CD14-positive monocyte (primary cell): Measurements from ENCODE around the gene ARGFX. TPM values are rescaled to one million over a fixed set of nuclear protein-coding genes. Genes with fewer than 3 reads are reported as not detected.
"Not testable (repeated sequence)": the region's sequence is repeated elsewhere in the genome, so short reads cannot be mapped to it uniquely, and the experiment has no call there.

Experiments
- DNase-seq, 3 donors: peaks; one replicate each; pipeline ENCODE4 v3.0.0-alpha.2; 2011 to 2022
- H2AFZ ChIP-seq: 2 replicates; pipeline ENCODE4 v1.6.0; 2012; ENCODE audit warnings: mild to moderate bottlenecking, low read depth, low read length, inconsistent platforms; ENCODE audit not compliant: insufficient read depth, poor library complexity, severe bottlenecking
- H3K27ac ChIP-seq, 2 donors: 1 replicate in 1 of 2; 2 replicates in 1 of 2; pipeline ENCODE4 v1.5.1; 2012 to 2013; ENCODE audit warnings: low read length in 2 of 2, control low read depth in 1 of 2, inconsistent platforms in 1 of 2, low read depth in 1 of 2, mild to moderate bottlenecking in 1 of 2
- H3K27me3 ChIP-seq, 2 donors: one replicate each; pipeline versions ENCODE4 v1.6.0 to v1.6.1; 2011 to 2013; ENCODE audit warnings: low read length in 2 of 2; ENCODE audit not compliant: control insufficient read depth in 2 of 2, insufficient read depth in 2 of 2
- H3K36me3 ChIP-seq, 2 donors: replicated peaks in 1 of 2; 1 replicate in 1 of 2; 2 replicates in 1 of 2; pipeline versions ENCODE4 v1.5.1 to v1.6.1; 2012 to 2013; ENCODE audit warnings: low read length in 2 of 2, control low read depth in 1 of 2, inconsistent platforms in 1 of 2, mild to moderate bottlenecking in 1 of 2; ENCODE audit not compliant: insufficient read depth in 2 of 2, control insufficient read depth in 1 of 2
- H3K4me1 ChIP-seq, 2 donors: 1 replicate in 1 of 2; 2 replicates in 1 of 2; pipeline versions ENCODE4 v1.5.1 to v1.6.1; 2012 to 2013; ENCODE audit warnings: low read length in 2 of 2, control low read depth in 1 of 2, inconsistent platforms in 1 of 2, mild to moderate bottlenecking in 1 of 2, moderate library complexity in 1 of 2; ENCODE audit not compliant: insufficient read depth in 2 of 2, control insufficient read depth in 1 of 2
- H3K4me2 ChIP-seq: replicated peaks from 2 replicates; pipeline ENCODE3; 2012; ENCODE audit warnings: low read length, moderate library complexity, mild to moderate bottlenecking; ENCODE audit not compliant: poor library complexity, severe bottlenecking; ENCODE audit errors: extremely low read depth
- H3K4me3 ChIP-seq, 3 experiments: fragments of 200-600 bp in 1 of 3; sonication (generic) in 1 of 3; replicated peaks in 1 of 3; 1 replicate in 2 of 3; 2 replicates in 1 of 3; pipeline ENCODE4 v1.5.1; 2011 to 2013; ENCODE audit warnings: low read length in 3 of 3, mild to moderate bottlenecking in 3 of 3, control low read depth in 2 of 3, low read depth in 2 of 3, inconsistent platforms in 1 of 3, moderate library complexity in 1 of 3
- H3K79me2 ChIP-seq: 2 replicates; pipeline ENCODE4 v1.6.0; 2012; ENCODE audit warnings: mild to moderate bottlenecking, control low read depth, inconsistent platforms, low read length, moderate library complexity; ENCODE audit not compliant: insufficient read depth
- H3K9ac ChIP-seq: 2 replicates; pipeline ENCODE4 v1.6.0; 2017; ENCODE audit warnings: low read length, mild to moderate bottlenecking; ENCODE audit not compliant: insufficient read depth, poor library complexity, severe bottlenecking
- H3K9me3 ChIP-seq, 2 donors: replicated peaks in 1 of 2; 1 replicate in 1 of 2; 2 replicates in 1 of 2; pipeline versions ENCODE4 v1.5.1 to v1.6.1; 2012 to 2013; ENCODE audit warnings: low read length in 2 of 2, control low read depth in 1 of 2; ENCODE audit not compliant: control insufficient read depth in 1 of 2, insufficient read depth in 1 of 2
- H4K20me1 ChIP-seq: 2 replicates; pipeline ENCODE4 v1.6.0; 2012; ENCODE audit warnings: mild to moderate bottlenecking, low read length, control low read depth, moderate library complexity; ENCODE audit not compliant: insufficient read depth
- H3K27ac Mint-ChIP-seq, 7 donors: one replicate each; pipeline ENCODE4 v1.8.0; 2020; ENCODE audit warnings: mild to moderate bottlenecking in 7 of 7, mixed read lengths in 7 of 7, moderate library complexity in 6 of 7, inconsistent platforms in 2 of 7
- H3K27me3 Mint-ChIP-seq, 3 donors: one replicate each; pipeline ENCODE4 v1.8.0; 2021 to 2022; ENCODE audit warnings: low read depth in 3 of 3, mild to moderate bottlenecking in 3 of 3, mixed read lengths in 3 of 3, moderate library complexity in 3 of 3, inconsistent platforms in 1 of 3
- H3K36me3 Mint-ChIP-seq, 2 donors: one replicate each; pipeline ENCODE4 v1.8.0; 2020; ENCODE audit warnings: mixed read lengths in 2 of 2, inconsistent platforms in 1 of 2, mild to moderate bottlenecking in 1 of 2
- H3K4me1 Mint-ChIP-seq: one replicate; pipeline ENCODE4 v1.8.0; 2020; ENCODE audit warnings: mild to moderate bottlenecking, mixed read lengths
- H3K4me3 Mint-ChIP-seq, 2 donors: one replicate each; pipeline ENCODE4 v1.8.0; 2020; ENCODE audit warnings: mild to moderate bottlenecking in 2 of 2, mixed read lengths in 2 of 2, moderate library complexity in 1 of 2
- H3K9me3 Mint-ChIP-seq, 7 donors: one replicate each; pipeline ENCODE4 v1.8.0; 2020 to 2022; ENCODE audit warnings: mixed read lengths in 7 of 7, mild to moderate bottlenecking in 6 of 7, moderate library complexity in 6 of 7, inconsistent platforms in 2 of 7
- WGBS: methylation state at CpG from one replicate; pipeline ENCODE4 v1.1.5; 2013; ENCODE audit warnings: missing lambda C conversion rate; ENCODE audit not compliant: insufficient coverage; 5-methylcytosine and 5-hydroxymethylcytosine counted together
- intact Hi-C, 2 donors: fragments of 100-400 bp; cut with micrococcal nuclease; formaldehyde crosslinking; loops; one replicate each; pipeline versions ENCODE4 v1.15.0 to v1.15.1; 2023
- polyA plus RNA-seq, 3 donors: library from polyadenylated mRNA; depleted of rRNA in 1 of 3; unstranded in 2 of 3; stranded (reverse) in 1 of 3; fragments of 300-500 nt in 2 of 3; fragments of >200 nt in 1 of 3; fragmentation: Illumina TruSeq in 2 of 3; gene quantifications; 1 replicate in 2 of 3; 2 replicates in 1 of 3; pipeline ENCODE4 v1.2.3, GENCODE V29; 2012 to 2021
- TF ChIP-seq, protein P1 (sequence below): fragments of 200-600 bp; IDR thresholded peaks from one replicate; pipeline ENCODE4 v1.8.0; 2022; ENCODE audit warnings: antibody characterized with exemption, mild to moderate bottlenecking

ARGFX gene
- polyA plus RNA-seq, 3 donors, result not detected

DNA sequence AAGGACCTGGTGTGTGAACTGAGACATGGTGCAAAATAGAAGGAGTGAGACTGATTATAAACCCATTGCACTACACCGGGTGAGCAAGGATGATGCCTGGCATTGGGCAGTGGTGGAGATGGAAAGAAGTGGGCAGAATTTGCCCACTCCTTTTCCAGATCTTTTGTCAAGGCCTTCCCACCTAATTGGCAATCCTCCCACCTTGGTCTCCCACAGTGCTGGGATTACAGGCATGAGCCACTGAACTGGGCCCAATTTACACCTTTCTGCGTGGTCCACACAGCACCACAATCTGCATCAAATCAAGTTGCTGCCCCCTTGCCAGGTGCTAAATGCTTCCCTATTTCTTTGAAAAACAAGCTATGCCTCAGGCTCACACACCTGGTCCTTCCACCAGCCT, 30.8 kb downstream of the ARGFX start:
- no peaks in the 10 kb centered on the region for H3K9me3 ChIP-seq
- WGBS, result 100% methylated on average over 1 of the region's 2 CpGs
- no peak overlapping the region for H3K27ac ChIP-seq
- no peaks in the 10 kb centered on the region for H3K36me3 ChIP-seq
- H3K9me3 Mint-ChIP-seq, result no peaks in the 10 kb centered on the region
- H3K36me3 Mint-ChIP-seq, result no peaks in the 10 kb centered on the region
- intact Hi-C loops, result no loop called here
- H3K27me3 ChIP-seq, result no peaks in the 10 kb centered on the region
- no peaks in the 10 kb centered on the region for H4K20me1 ChIP-seq
- no peak overlapping the region for H3K4me3 ChIP-seq
- no peak overlapping the region for H3K9ac ChIP-seq
- peaks cover 4% of the 10 kb centered on the region for H3K4me1 Mint-ChIP-seq
- no peaks in the 10 kb centered on the region for H3K4me1 ChIP-seq
- H2AFZ ChIP-seq, result no peak overlapping the region
- H3K4me2 ChIP-seq, result no peak overlapping the region
- DNase-seq, result no peak
- no peaks in the 10 kb centered on the region for H3K79me2 ChIP-seq
- H3K4me3 Mint-ChIP-seq, result no peak overlapping the region
- TF ChIP-seq, protein P1, sequence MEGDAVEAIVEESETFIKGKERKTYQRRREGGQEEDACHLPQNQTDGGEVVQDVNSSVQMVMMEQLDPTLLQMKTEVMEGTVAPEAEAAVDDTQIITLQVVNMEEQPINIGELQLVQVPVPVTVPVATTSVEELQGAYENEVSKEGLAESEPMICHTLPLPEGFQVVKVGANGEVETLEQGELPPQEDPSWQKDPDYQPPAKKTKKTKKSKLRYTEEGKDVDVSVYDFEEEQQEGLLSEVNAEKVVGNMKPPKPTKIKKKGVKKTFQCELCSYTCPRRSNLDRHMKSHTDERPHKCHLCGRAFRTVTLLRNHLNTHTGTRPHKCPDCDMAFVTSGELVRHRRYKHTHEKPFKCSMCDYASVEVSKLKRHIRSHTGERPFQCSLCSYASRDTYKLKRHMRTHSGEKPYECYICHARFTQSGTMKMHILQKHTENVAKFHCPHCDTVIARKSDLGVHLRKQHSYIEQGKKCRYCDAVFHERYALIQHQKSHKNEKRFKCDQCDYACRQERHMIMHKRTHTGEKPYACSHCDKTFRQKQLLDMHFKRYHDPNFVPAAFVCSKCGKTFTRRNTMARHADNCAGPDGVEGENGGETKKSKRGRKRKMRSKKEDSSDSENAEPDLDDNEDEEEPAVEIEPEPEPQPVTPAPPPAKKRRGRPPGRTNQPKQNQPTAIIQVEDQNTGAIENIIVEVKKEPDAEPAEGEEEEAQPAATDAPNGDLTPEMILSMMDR, result no peak
- H3K27ac Mint-ChIP-seq, result no peak overlapping the region
- peaks cover 0 to 3% (median 2%) of the 10 kb centered on the region in 3 donors for H3K27me3 Mint-ChIP-seq

DNA sequence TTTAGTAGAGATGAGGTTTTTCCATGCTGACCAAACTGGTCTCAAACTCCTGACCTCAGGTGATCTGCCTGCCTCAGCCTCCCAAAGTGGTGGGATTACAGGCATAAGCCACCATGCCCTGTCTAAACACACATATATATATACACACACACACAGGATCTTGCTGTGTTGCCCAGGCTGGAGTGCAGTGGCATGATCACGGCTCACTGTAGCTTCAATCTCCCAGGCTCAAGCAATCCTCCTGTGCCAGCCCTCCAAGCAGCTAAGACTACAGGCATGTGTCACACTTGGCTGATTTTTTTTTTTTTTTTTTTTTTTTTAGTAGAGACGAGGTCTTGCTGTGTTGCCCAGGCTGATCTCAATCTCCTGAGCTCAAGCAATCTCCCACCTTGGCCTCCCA, 32.2 kb downstream of the ARGFX start:
- H2AFZ ChIP-seq, H3K4me1 ChIP-seq, H3K4me3 ChIP-seq, H3K79me2 ChIP-seq, DNase-seq, H3K27me3 Mint-ChIP-seq, H3K27me3 ChIP-seq, H3K36me3 ChIP-seq, H3K9ac ChIP-seq, H3K27ac ChIP-seq, H3K4me1 Mint-ChIP-seq, H4K20me1 ChIP-seq, H3K9me3 ChIP-seq, H3K4me2 ChIP-seq, H3K4me3 Mint-ChIP-seq, H3K9me3 Mint-ChIP-seq, intact Hi-C loops, H3K27ac Mint-ChIP-seq, H3K36me3 Mint-ChIP-seq: not testable (repeated sequence)
- no CpG with 5 or more reads among the region's 2 CpGs for WGBS
